Thoracic aorta (tissue), 2 donors: Measurements from ENCODE around the gene ASB7. TPM values are rescaled to one million over a fixed set of nuclear protein-coding genes. Genes with fewer than 3 reads are reported as not detected.

ENCODE experiments used
- ATAC-seq: fragments of 150-250 bp; one replicate; pipeline ENCODE4 v1.8.0; 2017; ENCODE audit warnings: low read depth; ENCODE audit not compliant: insufficient number of reproducible peaks, low FRiP score
- DNase-seq: peaks from one replicate; pipeline ENCODE4 v3.0.0-alpha.2; 2020; ENCODE audit warnings: low spot score
- H3K27ac ChIP-seq, 2 donors: fragments of 200-600 bp; sonication (generic); 1 replicate in 1 of 2; 2 replicates in 1 of 2; pipeline ENCODE4 v1.5.1; 2016; ENCODE audit warnings: mild to moderate bottlenecking in 2 of 2, moderate library complexity in 2 of 2
- H3K27me3 ChIP-seq: fragments of 200-600 bp; sonication (generic); replicated peaks from 2 replicates; pipeline ENCODE4 v1.6.0; 2016; ENCODE audit warnings: mild to moderate bottlenecking; ENCODE audit not compliant: insufficient read depth
- H3K36me3 ChIP-seq: fragments of 200-600 bp; sonication (generic); one replicate; pipeline ENCODE4 v1.5.1; 2016
- H3K4me1 ChIP-seq, 2 donors: fragments of 200-600 bp; sonication (generic); 1 replicate in 1 of 2; 2 replicates in 1 of 2; pipeline versions ENCODE4 v1.5.1 to v1.6.0; 2016; ENCODE audit warnings: low read depth in 2 of 2, mild to moderate bottlenecking in 1 of 2; ENCODE audit not compliant: control insufficient read depth in 1 of 2
- H3K4me3 ChIP-seq: fragments of 200-600 bp; sonication (generic); 2 replicates; pipeline ENCODE4 v1.5.1; 2016; ENCODE audit warnings: mild to moderate bottlenecking
- H3K9me3 ChIP-seq: fragments of 200-600 bp; sonication (generic); 2 replicates; pipeline ENCODE4 v1.5.1; 2016
- total RNA-seq, 2 donors: library from RNA; depleted of rRNA; stranded (reverse); fragments of >200 nt; gene quantifications; one replicate each; pipeline versions ENCODE4 v1.1.0 to v1.2.3, GENCODE V29; 2016
- TF ChIP-seq, protein P1 (sequence below): fragments of 200-600 bp; sonication (generic); IDR thresholded peaks from one replicate; pipeline ENCODE4 v1.5.1; 2019; ENCODE audit warnings: antibody characterized with exemption

ASB7 gene
- total RNA-seq, 2 donors from 2014 or later, result 6.0 to 12.8 TPM

DNA sequence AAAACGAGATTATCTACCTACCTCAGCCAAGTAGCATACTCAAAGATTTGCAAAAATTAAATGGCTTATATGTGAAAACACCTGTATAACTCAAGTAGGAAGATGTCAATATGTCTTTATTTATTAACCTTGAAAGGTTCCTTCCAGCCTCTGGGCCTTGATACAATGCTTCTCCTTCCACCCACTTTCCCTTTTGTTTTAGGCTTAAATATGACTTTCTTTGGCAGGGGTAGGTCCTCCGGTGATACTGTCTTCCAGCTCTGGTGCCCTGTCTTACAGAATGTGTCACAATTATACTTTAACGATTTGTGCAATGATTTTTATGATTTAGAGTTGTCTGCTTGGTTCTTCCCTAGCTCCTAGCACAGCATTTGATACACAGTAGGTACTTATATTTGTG lies 4.5 kb upstream of the ASB7 start:
- no peaks in the 10 kb centered on the region for H3K9me3 ChIP-seq
- ATAC-seq (no peak), DNase-seq (no peak)
- no peak overlapping the region for H3K27ac ChIP-seq
- TF ChIP-seq, protein P1, sequence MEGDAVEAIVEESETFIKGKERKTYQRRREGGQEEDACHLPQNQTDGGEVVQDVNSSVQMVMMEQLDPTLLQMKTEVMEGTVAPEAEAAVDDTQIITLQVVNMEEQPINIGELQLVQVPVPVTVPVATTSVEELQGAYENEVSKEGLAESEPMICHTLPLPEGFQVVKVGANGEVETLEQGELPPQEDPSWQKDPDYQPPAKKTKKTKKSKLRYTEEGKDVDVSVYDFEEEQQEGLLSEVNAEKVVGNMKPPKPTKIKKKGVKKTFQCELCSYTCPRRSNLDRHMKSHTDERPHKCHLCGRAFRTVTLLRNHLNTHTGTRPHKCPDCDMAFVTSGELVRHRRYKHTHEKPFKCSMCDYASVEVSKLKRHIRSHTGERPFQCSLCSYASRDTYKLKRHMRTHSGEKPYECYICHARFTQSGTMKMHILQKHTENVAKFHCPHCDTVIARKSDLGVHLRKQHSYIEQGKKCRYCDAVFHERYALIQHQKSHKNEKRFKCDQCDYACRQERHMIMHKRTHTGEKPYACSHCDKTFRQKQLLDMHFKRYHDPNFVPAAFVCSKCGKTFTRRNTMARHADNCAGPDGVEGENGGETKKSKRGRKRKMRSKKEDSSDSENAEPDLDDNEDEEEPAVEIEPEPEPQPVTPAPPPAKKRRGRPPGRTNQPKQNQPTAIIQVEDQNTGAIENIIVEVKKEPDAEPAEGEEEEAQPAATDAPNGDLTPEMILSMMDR, result no peak
- H3K27me3 ChIP-seq, result no peaks in the 10 kb centered on the region
- H3K4me1 ChIP-seq, result peaks cover 8 to 12% of the 10 kb centered on the region in 2 donors
- H3K36me3 ChIP-seq, result no peaks in the 10 kb centered on the region
- no peak overlapping the region for H3K4me3 ChIP-seq

DNA sequence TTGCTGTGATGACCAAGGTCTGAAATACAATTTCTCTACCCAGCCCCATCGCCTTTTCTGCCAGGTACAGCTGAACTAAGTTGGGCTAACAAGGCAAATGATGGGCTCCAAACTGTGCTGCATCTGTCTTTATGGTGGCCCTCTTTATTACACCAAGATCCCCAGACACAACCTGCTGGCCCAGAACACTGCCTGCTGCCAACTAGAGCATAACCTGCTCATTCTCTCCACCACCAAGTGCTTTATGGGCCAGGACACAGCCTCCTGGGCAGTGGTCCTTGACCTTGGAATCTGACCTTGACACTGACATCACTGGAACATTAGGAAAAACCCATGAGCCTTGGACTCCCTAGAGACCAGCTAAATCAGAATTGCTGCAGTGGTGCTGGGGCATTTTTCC lies 3.7 kb upstream of the ASB7 start:
- no peaks in the 10 kb centered on the region for H3K27me3 ChIP-seq
- H3K4me1 ChIP-seq, result peaks cover 12 to 19% of the 10 kb centered on the region in 2 donors
- H3K36me3 ChIP-seq, result no peaks in the 10 kb centered on the region
- no peak overlapping the region for H3K27ac ChIP-seq
- ATAC-seq (no peak), DNase-seq (no peak)
- TF ChIP-seq, protein P1, result no peak
- no peaks in the 10 kb centered on the region for H3K9me3 ChIP-seq
- no peak overlapping the region for H3K4me3 ChIP-seq

DNA sequence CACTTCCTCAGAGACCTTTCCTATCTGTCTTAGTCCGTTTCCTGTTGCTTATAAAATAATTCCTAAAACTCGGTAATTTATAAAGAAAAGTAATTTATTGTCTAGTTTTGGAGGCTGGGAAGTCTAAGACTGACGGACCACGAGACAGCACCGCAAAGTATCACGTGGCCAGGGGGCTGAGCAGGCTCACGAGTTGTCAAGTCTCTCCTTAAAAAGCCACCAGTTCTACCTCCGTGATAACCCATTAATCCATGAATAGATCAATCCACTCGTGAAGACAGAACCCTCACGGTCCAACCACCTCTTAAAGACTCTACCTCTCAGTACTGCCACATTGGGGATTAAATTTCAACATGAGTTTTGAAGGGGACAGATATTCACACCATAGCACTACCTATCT lies 1.2 kb upstream of the ASB7 start:
- ATAC-seq, result no peak
- Histone ChIP-seq H3K27me3 (no peaks in the 10 kb centered on the region), H3K36me3 (no peaks in the 10 kb centered on the region), H3K9me3 (no peaks in the 10 kb centered on the region), H3K27ac (no peak overlapping the region), H3K4me1 (peaks cover 20 to 35% of the 10 kb centered on the region in 2 donors), H3K4me3 (peak overlapping the region; percentile 94)
- DNase-seq, result no peak
- TF ChIP-seq, protein P1, result no peak

- Histone ChIP-seq H3K36me3 (no peaks in the 10 kb centered on the region), H3K4me1 (peaks cover 20 to 35% of the 10 kb centered on the region in 2 donors), H3K27me3 (no peaks in the 10 kb centered on the region), H3K9me3 (no peaks in the 10 kb centered on the region), H3K27ac (peak overlapping the region; percentile 30 to 58), H3K4me3 (peak overlapping the region; percentile 94)
- ATAC-seq, result no peak
- no peak for DNase-seq
- TF ChIP-seq, protein P1, result no peak
These were observed 749 bp upstream of the ASB7 start for GRCh38 chr15:100601617-100602063.

- TF ChIP-seq, protein P1, result no peak
- Histone ChIP-seq H3K4me1 (peaks cover 20 to 35% of the 10 kb centered on the region in 2 donors), H3K27me3 (no peaks in the 10 kb centered on the region), H3K4me3 (peak overlapping the region; percentile 94), H3K36me3 (no peaks in the 10 kb centered on the region), H3K9me3 (no peaks in the 10 kb centered on the region), H3K27ac (peak overlapping the region; percentile 76)
- no peak for DNase-seq
- ATAC-seq, result no peak
These were observed 519 bp downstream of the ASB7 start for GRCh38 chr15:100602823-100603393.
